GM23338 (cell line): ENCODE data around the gene TINAGL1. TPM values are rescaled to one million over a fixed set of nuclear protein-coding genes. Genes with fewer than 3 reads are reported as not detected.

Experiments used
- ATAC-seq: fragments of 200-7000 bp; cut with Tn5 transposase; 3 replicates; pipeline ENCODE4 v1.9.1; 2020
- DNase-seq: peaks from one replicate; pipeline ENCODE4 v3.0.0-alpha.2; 2015; ENCODE audit warnings: low spot score
- H2AFZ ChIP-seq: fragments of 200-600 bp; sonication (generic); 2 replicates; pipeline ENCODE4 v1.8.0; 2016; ENCODE audit warnings: antibody characterized with exemption, mild to moderate bottlenecking, moderate library complexity
- H3F3A ChIP-seq: fragments of 200-600 bp; sonication (generic); replicated peaks from 2 replicates; pipeline ENCODE4 v1.8.0; 2017; ENCODE audit warnings: antibody characterized with exemption, mixed run types, low read depth
- H3K27ac ChIP-seq: fragments of 200-600 bp; sonication (generic); 2 replicates; pipeline ENCODE4 v1.6.1; 2016; ENCODE audit warnings: low read depth
- H3K27me3 ChIP-seq: fragments of 200-600 bp; sonication (generic); 2 replicates; pipeline ENCODE4 v1.8.0; 2016; ENCODE audit warnings: mild to moderate bottlenecking, mixed run types, moderate library complexity; ENCODE audit not compliant: insufficient read depth
- H3K36me3 ChIP-seq: fragments of 200-600 bp; sonication (generic); 2 replicates; pipeline ENCODE4 v1.8.0; 2016; ENCODE audit warnings: mild to moderate bottlenecking; ENCODE audit not compliant: insufficient read depth
- H3K4me1 ChIP-seq: fragments of 200-600 bp; sonication (generic); 2 replicates; pipeline ENCODE4 v1.8.0; 2016; ENCODE audit warnings: mild to moderate bottlenecking, moderate library complexity; ENCODE audit not compliant: insufficient read depth
- H3K4me2 ChIP-seq: fragments of 200-600 bp; sonication (generic); 2 replicates; pipeline ENCODE4 v1.7.1; 2017; ENCODE audit warnings: mixed run types
- H3K4me3 ChIP-seq: fragments of 200-600 bp; sonication (generic); 2 replicates; pipeline ENCODE4 v1.6.1; 2016; ENCODE audit warnings: mixed run types
- H3K79me2 ChIP-seq: fragments of 200-600 bp; sonication (generic); replicated peaks from 2 replicates; pipeline ENCODE4 v1.8.0; 2017; ENCODE audit warnings: mild to moderate bottlenecking; ENCODE audit not compliant: insufficient read depth
- H3K9me2 ChIP-seq: fragments of 200-600 bp; sonication (generic); 2 replicates; pipeline ENCODE4 v1.8.0; 2017; ENCODE audit not compliant: insufficient read depth
- H4K20me1 ChIP-seq: fragments of 200-600 bp; sonication (generic); replicated peaks from 2 replicates; pipeline ENCODE4 v1.8.0; 2017; ENCODE audit warnings: mild to moderate bottlenecking; ENCODE audit not compliant: insufficient read depth
- H3K27ac Mint-ChIP-seq: 2 replicates; pipeline ENCODE4 v1.8.0; 2020; ENCODE audit warnings: inconsistent platforms, mild to moderate bottlenecking, moderate library complexity, mixed read lengths
- H3K27me3 Mint-ChIP-seq: 3 replicates; pipeline ENCODE4 v1.8.0; 2022; ENCODE audit warnings: low read depth, mild to moderate bottlenecking, moderate library complexity, mixed read lengths, inconsistent platforms; ENCODE audit not compliant: insufficient read depth, poor library complexity
- H3K36me3 Mint-ChIP-seq: 3 replicates; pipeline ENCODE4 v1.8.0; 2021; ENCODE audit warnings: low read depth, mild to moderate bottlenecking, inconsistent platforms, moderate library complexity, mixed read lengths
- H3K4me1 Mint-ChIP-seq: 3 replicates; pipeline ENCODE4 v1.8.0; 2020; ENCODE audit warnings: mild to moderate bottlenecking, inconsistent platforms, mixed read lengths
- H3K4me3 Mint-ChIP-seq: 3 replicates; pipeline ENCODE4 v1.8.0; 2021; ENCODE audit warnings: moderate library complexity, mild to moderate bottlenecking, inconsistent platforms, mixed read lengths
- H3K9me3 Mint-ChIP-seq: 3 replicates; pipeline ENCODE4 v1.8.0; 2020; ENCODE audit warnings: moderate library complexity, mild to moderate bottlenecking, inconsistent platforms, mixed read lengths
- CREB1 ChIP-seq: fragments of 250-450 bp; sonication (Bioruptor Pico); IDR thresholded peaks from 2 replicates; pipeline ENCODE4 v1.5.0; 2020; ENCODE audit warnings: low read depth, mild to moderate bottlenecking, moderate library complexity
- CTCF ChIP-seq, 2 experiments: fragments of 200-600 bp in 1 of 2; sonication (generic) in 1 of 2; conservative IDR thresholded peaks; 2 replicates each; pipeline versions ENCODE4 v1.5.1 to v1.6.1; 2016 to 2017; ENCODE audit warnings: antibody characterized with exemption in 2 of 2, low read depth in 2 of 2, mild to moderate bottlenecking in 2 of 2, moderate library complexity in 1 of 2
- ETS1 ChIP-seq: IDR thresholded peaks from 2 replicates; pipeline ENCODE4 v1.6.1; 2016; ENCODE audit warnings: antibody characterized with exemption
- EZH2 ChIP-seq: fragments of 200-600 bp; sonication (generic); IDR thresholded peaks from one replicate; pipeline ENCODE4 v1.8.0; 2017; ENCODE audit warnings: antibody characterized with exemption, mild to moderate bottlenecking, low read depth; ENCODE audit not compliant: unreplicated experiment
- EZH2phosphoT487 ChIP-seq: fragments of 200-600 bp; sonication (generic); IDR thresholded peaks from one replicate; pipeline ENCODE4 v1.8.1; 2018; ENCODE audit warnings: antibody characterized with exemption; ENCODE audit not compliant: unreplicated experiment
- JUNB ChIP-seq: IDR thresholded peaks from one replicate; pipeline ENCODE4 v1.6.1; 2016; ENCODE audit warnings: antibody characterized with exemption; ENCODE audit not compliant: unreplicated experiment
- NANOG ChIP-seq: IDR thresholded peaks from 2 replicates; pipeline ENCODE4 v1.6.1; 2016; ENCODE audit warnings: antibody characterized with exemption, borderline replicate concordance
- POLR2AphosphoS5 ChIP-seq: IDR thresholded peaks from 2 replicates; pipeline ENCODE4 v1.6.1; 2016; ENCODE audit warnings: antibody characterized with exemption, low read depth
- STAT1 ChIP-seq: IDR thresholded peaks from one replicate; pipeline ENCODE4 v1.6.1; 2016; ENCODE audit warnings: antibody characterized with exemption; ENCODE audit not compliant: unreplicated experiment
- ZNF331 ChIP-seq: fragments of 250-450 bp; sonication (Bioruptor Pico); IDR thresholded peaks from 2 replicates; pipeline ENCODE4 v1.5.0; 2020; ENCODE audit warnings: low read depth, mild to moderate bottlenecking, moderate library complexity
- polyA plus RNA-seq: library from polyadenylated mRNA; unstranded; fragments of >200 nt; fragmentation: Nextera tagmentation; extraction: Ambion mirVana; gene quantifications from 2 replicates; pipeline ENCODE4 v1.2.1, GENCODE V29; 2016
- total RNA-seq: library from RNA; depleted of rRNA; stranded (reverse); fragments of >200 nt; shearing (Covaris generic); gene quantifications from 2 replicates; pipeline ENCODE4 v1.2.3, GENCODE V29; 2014
- TF ChIP-seq, protein P1 (sequence below): IDR thresholded peaks from one replicate; pipeline ENCODE4 v1.6.1; 2018; ENCODE audit warnings: antibody characterized with exemption; ENCODE audit not compliant: unreplicated experiment

Gene TINAGL1
- total and polyA plus RNA-seq, 2 experiments from 2014 or later = 6.8 to 15.8 TPM

- 0 out of 2 replicates have a peak overlapping the region, but pooled peaks have one; percentile 32 for H2AFZ ChIP-seq
- Mint-ChIP-seq H3K9me3 (no peaks in the 10 kb centered on the region), H3K4me1 (peaks cover 23% of the 10 kb centered on the region), H3K4me3 (no peak overlapping the region), H3K36me3 (no peaks in the 10 kb centered on the region), H3K27ac (no peak overlapping the region), H3K27me3 (peaks cover 17% of the 10 kb centered on the region)
- no peak overlapping the region for H3K4me3 ChIP-seq
- H3K79me2 ChIP-seq = no peaks in the 10 kb centered on the region
- H3K4me2 ChIP-seq = no peak overlapping the region
- H3K36me3 ChIP-seq = no peaks in the 10 kb centered on the region
- TF ChIP-seq CTCF (conservative IDR thresholded peaks at IDR 0.05; ENCODE audit: low read depth in 2 of 2) = no peak
- H3K27me3 ChIP-seq = peaks cover 17% of the 10 kb centered on the region
- peaks cover 5% of the 10 kb centered on the region for H3F3A ChIP-seq
- peaks cover 4% of the 10 kb centered on the region; the same call in 1 of the 2 replicates for H4K20me1 ChIP-seq
- H3K4me1 ChIP-seq = peaks cover 18% of the 10 kb centered on the region
- ATAC-seq (no peak), DNase-seq (no peak)
- H3K27ac ChIP-seq = no peak overlapping the region
- H3K9me2 ChIP-seq = no peaks in the 10 kb centered on the region
These were observed 15.2 kb downstream of the TINAGL1 start for GRCh38 chr1:31591425-31592093.

DNA sequence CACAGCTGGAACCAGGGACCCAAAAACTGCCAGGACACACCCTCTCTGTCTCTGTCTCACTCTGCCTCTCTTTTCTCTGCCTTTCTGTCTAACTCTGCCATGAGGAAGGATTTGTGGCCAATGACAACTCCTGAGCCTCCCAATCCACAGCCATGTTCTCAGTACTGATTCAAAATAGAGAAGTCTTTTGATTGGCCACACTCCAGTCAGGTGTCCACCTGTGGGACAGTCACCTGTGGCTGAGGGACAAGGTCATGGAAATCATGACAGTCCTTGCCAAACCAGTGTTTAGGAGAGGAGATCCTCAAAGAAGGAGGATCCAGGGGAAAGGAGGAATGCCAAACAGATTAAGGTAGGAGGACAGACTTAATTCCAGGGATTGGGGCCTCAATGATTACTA is 15.8 kb downstream of the TINAGL1 start:
- H3K27ac ChIP-seq = no peak overlapping the region
- 0 out of 2 replicates have a peak overlapping the region, but pooled peaks have one; percentile 32 for H2AFZ ChIP-seq
- peaks cover 5% of the 10 kb centered on the region for H3F3A ChIP-seq
- H3K27me3 ChIP-seq = peaks cover 17% of the 10 kb centered on the region
- H3K9me2 ChIP-seq = no peaks in the 10 kb centered on the region
- H4K20me1 ChIP-seq = peaks cover 4% of the 10 kb centered on the region; the same call in 1 of the 2 replicates
- H3K4me1 ChIP-seq = peaks cover 17% of the 10 kb centered on the region
- no peaks in the 10 kb centered on the region for H3K36me3 ChIP-seq
- peaks cover 17% of the 10 kb centered on the region for H3K27me3 Mint-ChIP-seq
- ATAC-seq = no peak
- H3K4me1 Mint-ChIP-seq = peaks cover 23% of the 10 kb centered on the region
- H3K27ac Mint-ChIP-seq = no peak overlapping the region
- H3K4me3 Mint-ChIP-seq = no peak overlapping the region
- H3K36me3 Mint-ChIP-seq = no peaks in the 10 kb centered on the region
- DNase-seq = no peak
- H3K9me3 Mint-ChIP-seq = no peaks in the 10 kb centered on the region
- no peaks in the 10 kb centered on the region for H3K79me2 ChIP-seq
- no peak overlapping the region for H3K4me2 ChIP-seq
- no peak overlapping the region for H3K4me3 ChIP-seq
- TF ChIP-seq EZH2 (no peak), CTCF (conservative IDR thresholded peaks at IDR 0.05; ENCODE audit: low read depth in 2 of 2) (no peak), JUNB (no peak), POLR2AphosphoS5 (no peak), CREB1 (CRISPR knock-in tag) (no peak), ETS1 (no peak), NANOG (no peak), STAT1 (no peak), EZH2phosphoT487 (no peak), ZNF331 (CRISPR knock-in tag) (no peak)
- TF ChIP-seq, protein P1, sequence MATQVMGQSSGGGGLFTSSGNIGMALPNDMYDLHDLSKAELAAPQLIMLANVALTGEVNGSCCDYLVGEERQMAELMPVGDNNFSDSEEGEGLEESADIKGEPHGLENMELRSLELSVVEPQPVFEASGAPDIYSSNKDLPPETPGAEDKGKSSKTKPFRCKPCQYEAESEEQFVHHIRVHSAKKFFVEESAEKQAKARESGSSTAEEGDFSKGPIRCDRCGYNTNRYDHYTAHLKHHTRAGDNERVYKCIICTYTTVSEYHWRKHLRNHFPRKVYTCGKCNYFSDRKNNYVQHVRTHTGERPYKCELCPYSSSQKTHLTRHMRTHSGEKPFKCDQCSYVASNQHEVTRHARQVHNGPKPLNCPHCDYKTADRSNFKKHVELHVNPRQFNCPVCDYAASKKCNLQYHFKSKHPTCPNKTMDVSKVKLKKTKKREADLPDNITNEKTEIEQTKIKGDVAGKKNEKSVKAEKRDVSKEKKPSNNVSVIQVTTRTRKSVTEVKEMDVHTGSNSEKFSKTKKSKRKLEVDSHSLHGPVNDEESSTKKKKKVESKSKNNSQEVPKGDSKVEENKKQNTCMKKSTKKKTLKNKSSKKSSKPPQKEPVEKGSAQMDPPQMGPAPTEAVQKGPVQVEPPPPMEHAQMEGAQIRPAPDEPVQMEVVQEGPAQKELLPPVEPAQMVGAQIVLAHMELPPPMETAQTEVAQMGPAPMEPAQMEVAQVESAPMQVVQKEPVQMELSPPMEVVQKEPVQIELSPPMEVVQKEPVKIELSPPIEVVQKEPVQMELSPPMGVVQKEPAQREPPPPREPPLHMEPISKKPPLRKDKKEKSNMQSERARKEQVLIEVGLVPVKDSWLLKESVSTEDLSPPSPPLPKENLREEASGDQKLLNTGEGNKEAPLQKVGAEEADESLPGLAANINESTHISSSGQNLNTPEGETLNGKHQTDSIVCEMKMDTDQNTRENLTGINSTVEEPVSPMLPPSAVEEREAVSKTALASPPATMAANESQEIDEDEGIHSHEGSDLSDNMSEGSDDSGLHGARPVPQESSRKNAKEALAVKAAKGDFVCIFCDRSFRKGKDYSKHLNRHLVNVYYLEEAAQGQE = no peak
